Stomach (tissue), 19 donors: ENCODE results near the gene PROX2. TPM values are rescaled to one million over a fixed set of nuclear protein-coding genes. Genes with fewer than 3 reads are reported as not detected.

Source experiments
- DNase-seq, 2 donors: peaks; one replicate each; pipeline versions ENCODE4 v3.0.0 to v3.0.0-alpha.2; 2013 to 2019
- H3K27ac ChIP-seq, 5 donors: fragments of 200-600 bp in 4 of 5; sonication (generic) in 4 of 5; one replicate each; pipeline ENCODE4 v1.5.1; 2013 to 2019; ENCODE audit warnings: mild to moderate bottlenecking in 1 of 5, moderate library complexity in 1 of 5
- H3K27me3 ChIP-seq, 3 donors: fragments of 200-600 bp; sonication (generic); one replicate each; pipeline ENCODE4 v1.5.1; 2017 to 2019; ENCODE audit warnings: mixed run types in 1 of 3
- H3K36me3 ChIP-seq, 4 donors: fragments of 200-600 bp; sonication (generic); 1 replicate in 3 of 4; 2 replicates in 1 of 4; pipeline ENCODE4 v1.5.1; 2016 to 2019
- H3K4me1 ChIP-seq, 4 donors: fragments of 200-600 bp; sonication (generic); one replicate each; pipeline ENCODE4 v1.5.1; 2016 to 2019
- H3K4me3 ChIP-seq, 4 donors: fragments of 200-600 bp; sonication (generic) in 3 of 4; one replicate each; pipeline ENCODE4 v1.5.1; 2016 to 2019; ENCODE audit warnings: mild to moderate bottlenecking in 1 of 4
- H3K9me3 ChIP-seq, 4 donors: fragments of 200-600 bp; sonication (generic); one replicate each; pipeline ENCODE4 v1.5.1; 2016 to 2019
- CTCF ChIP-seq, 7 experiments: fragments of 450-650 bp in 4 of 7; fragments of 200-600 bp in 3 of 7; sonication (generic) in 3 of 7; IDR thresholded peaks; one replicate each; pipeline ENCODE4 v1.5.1; 2016 to 2019; ENCODE audit warnings: antibody characterized with exemption in 7 of 7, control low read depth in 2 of 7, mild to moderate bottlenecking in 1 of 7
- EP300 ChIP-seq: sonication (generic); formaldehyde crosslinking; IDR thresholded peaks from one replicate; pipeline ENCODE4 v1.6.1; 2017; ENCODE audit warnings: antibody characterized with exemption
- POLR2A ChIP-seq, 4 donors: fragments of 450-650 bp; IDR thresholded peaks; one replicate each; pipeline ENCODE4 v1.6.1; 2016; ENCODE audit warnings: antibody characterized with exemption in 4 of 4, control low read depth in 2 of 4, mild to moderate bottlenecking in 1 of 4, moderate library complexity in 1 of 4
- POLR2AphosphoS5 ChIP-seq, 3 donors: sonication (generic); formaldehyde crosslinking; IDR thresholded peaks; one replicate each; pipeline ENCODE4 v1.6.1; 2016; ENCODE audit warnings: antibody characterized with exemption in 3 of 3
- WGBS, 5 donors: extraction: QIAGEN DNeasy Blood & Tissue Kit in 3 of 5; methylation state at CpG; one replicate each; pipeline versions ENCODE4 v1.1.5 to v1.1.7; 2013 to 2018; 5-methylcytosine and 5-hydroxymethylcytosine counted together
- intact Hi-C: fragments of 100-400 bp; cut with DNase I; formaldehyde crosslinking; loops from one replicate; pipeline ENCODE4 v1.15.1; 2023; ENCODE audit warnings: low total_unique reads
- long read RNA-seq, 10 donors: transcript quantifications; one replicate each; lab custom pipeline, GENCODE V29; 2026
- polyA plus RNA-seq, 3 donors: library from polyadenylated mRNA; stranded (reverse); fragments of 200-250 nt; gene quantifications; one replicate each; pipeline ENCODE4 v1.2.3, GENCODE V29; 2013
- total RNA-seq, 5 donors: library from RNA; depleted of rRNA; stranded (reverse); fragments of >200 nt; gene quantifications; one replicate each; pipeline versions ENCODE4 v1.1.0 to v1.2.3, GENCODE V29; 2014 to 2016
- donor health status: healthy with polysubstance abuse.
- donor health status: Bipolar disorder and iron deficiency.
- donor health status: healthy.

PROX2 gene
- total RNA-seq (not detected), polyA plus RNA-seq (not detected)
- long read RNA-seq, donor 1 = 0 reads
- long read RNA-seq, donor 2 = 0 reads
- long read RNA-seq, donor 3 = 0 reads
- long read RNA-seq, donor 4 = 0 reads
- long read RNA-seq, donor 5, partial matches to known transcripts = 47 of 54 reads
- long read RNA-seq, donor 5, other reads (novel, unspliced or antisense) = 7 of 54 reads
- long read RNA-seq, donor 6 = 0 reads
- long read RNA-seq, donor 7 = 0 reads
- long read RNA-seq, donor 8 = 0 reads
- long read RNA-seq, donor 9 = 0 reads
- long read RNA-seq, donor 10 = 0 reads

GRCh38 chr14:74875941-74876913 is at the start of gene PROX2:
Gene PROX2, minus strand, starts transcription at chr14:74876145. Its CDS starts 12,311 bp downstream, at chr14:74863834.
- WGBS, 5 donors = 53 to 62% (median 56%) methylated on average over 10 to 13 of the region's 13 CpGs
- no peak for DNase-seq
- H3K36me3 ChIP-seq = no peaks in the 10 kb centered on the region
- H3K4me3 ChIP-seq = no peak within 1 kb of the TSS
- intact Hi-C loops = no loop called here
- peaks cover 6 to 33% (median 17%) of the 10 kb centered on the region in 4 donors for H3K4me1 ChIP-seq
- TF ChIP-seq POLR2A (IDR thresholded peaks at IDR 0.05) = no peak
- no peak for TF ChIP-seq EP300
- no peak for TF ChIP-seq POLR2AphosphoS5 (IDR thresholded peaks at IDR 0.05)
- no peak for TF ChIP-seq CTCF (IDR thresholded peaks at IDR 0.05)
- H3K27me3 ChIP-seq = no peaks in the 10 kb centered on the region
- H3K27ac ChIP-seq = no peak within 1 kb of the TSS
- no peaks in the 10 kb centered on the region for H3K9me3 ChIP-seq

- intact Hi-C loops = no loop called here
- no peak overlapping the region for H3K27ac ChIP-seq
- no peak overlapping the region for H3K4me3 ChIP-seq
- peaks cover 7 to 18% (median 15%) of the 10 kb centered on the region in 4 donors for H3K4me1 ChIP-seq
- no peaks in the 10 kb centered on the region for H3K9me3 ChIP-seq
- peaks cover 0 to 31% (median 12%) of the 10 kb centered on the region in 3 donors for H3K27me3 ChIP-seq
- peaks cover 0 to 6% (median 0%) of the 10 kb centered on the region in 4 donors for H3K36me3 ChIP-seq
- no peak for TF ChIP-seq POLR2AphosphoS5 (IDR thresholded peaks at IDR 0.05)
- no peak for TF ChIP-seq POLR2A (IDR thresholded peaks at IDR 0.05)
- TF ChIP-seq EP300 = no peak
- TF ChIP-seq CTCF (IDR thresholded peaks at IDR 0.05) = no peak
- WGBS, 5 donors = 80 to 90% (median 85%) methylated on average over 11 of the region's 11 CpGs
- no peak for DNase-seq
These were observed 48.1 kb upstream of the PROX2 start for GRCh38 chr14:74924061-74924460.

- no peak for TF ChIP-seq POLR2A (IDR thresholded peaks at IDR 0.05)
- peak in 1 of 3 donors; percentile 24 for TF ChIP-seq POLR2AphosphoS5 (IDR thresholded peaks at IDR 0.05)
- no peak for TF ChIP-seq CTCF (IDR thresholded peaks at IDR 0.05)
- no peak for TF ChIP-seq EP300
- Histone ChIP-seq H3K27ac (peak within 1 kb of the TSS in 4 of 5 donors; percentile 55 to 81 (median 67)), H3K36me3 (peaks cover 0 to 7% (median 0%) of the 10 kb centered on the region in 4 donors), H3K4me3 (peak within 1 kb of the TSS; percentile 56 to 63 (median 62)), H3K9me3 (no peaks in the 10 kb centered on the region), H3K4me1 (peaks cover 7 to 25% (median 20%) of the 10 kb centered on the region in 4 donors), H3K27me3 (peaks cover 0 to 22% (median 12%) of the 10 kb centered on the region in 3 donors)
- DNase-seq = peak; percentile 81 to 95
- 2 to 8% (median 6%) methylated on average over 20 to 51 of the region's 51 CpGs for WGBS, 5 donors
- intact Hi-C loops = no loop called here
These were observed 46.9 kb upstream of the PROX2 start, which contains the start of gene RPS6KL1 for GRCh38 chr14:74922752-74923401. Gene RPS6KL1, minus strand, starts transcription at chr14:74923260. Its CDS starts 1,719 bp downstream, at chr14:74921541.
